AG10803 (cell line): Measurements from ENCODE around the gene TAF12.
"Not testable (repeated sequence)": the region's sequence is repeated elsewhere in the genome, so short reads cannot be mapped to it uniquely, and the experiment has no call there.

Experiments
- DNase-seq: peaks from one replicate; pipeline ENCODE4 v3.0.0; 2010; ENCODE audit warnings: low read depth
- H3K4me3 ChIP-seq: 2 replicates; pipeline ENCODE4 v1.5.1; 2011; ENCODE audit warnings: mild to moderate bottlenecking, low read length, control low read depth
- CTCF ChIP-seq: conservative IDR thresholded peaks from 2 replicates; pipeline ENCODE4 v1.5.1; 2011; ENCODE audit warnings: mild to moderate bottlenecking, low read length, control low read depth, inconsistent platforms

The TAF12 gene

GRCh38 chr1:28648474-28649198, 5.8 kb upstream of the TAF12 start, which contains the start of gene RNU11:
Gene RNU11, plus strand, starts transcription at chr1:28648600.
- H3K4me3 ChIP-seq: peak within 1 kb of the TSS; percentile 63

GRCh38 chr1:28648008-28648473, 5.2 kb upstream of the TAF12 start:
- peak overlapping the region; percentile 63 for H3K4me3 ChIP-seq
- no peak for TF ChIP-seq CTCF
- DNase-seq: peak; percentile 94

More at GRCh38 chr1:28648474-28649198, 5.8 kb upstream of the TAF12 start, which contains the start of gene RNU11:
- peak; percentile 97 for DNase-seq
- TF ChIP-seq CTCF: no peak

GRCh38 chr1:28646040-28646439, 3.2 kb upstream of the TAF12 start:
- no peak for TF ChIP-seq CTCF
- peak; percentile 38 for DNase-seq
- H3K4me3 ChIP-seq: no peak overlapping the region

GRCh38 chr1:28645406-28645805, 2.5 kb upstream of the TAF12 start:
- not testable (repeated sequence) for H3K4me3 ChIP-seq, DNase-seq

GRCh38 chr1:28644494-28644893, 1.6 kb upstream of the TAF12 start:
- peak overlapping the region; percentile 6; the same call in 1 of the 2 replicates for H3K4me3 ChIP-seq
- no peak for DNase-seq
- TF ChIP-seq CTCF: no peak

- no peak for DNase-seq
- TF ChIP-seq CTCF: no peak
- peak overlapping the region; percentile 98 for H3K4me3 ChIP-seq
Measured at GRCh38 chr1:28642056-28642846, 616 bp downstream of the TAF12 start.

GRCh38 chr1:28640766-28641165, 2.1 kb downstream of the TAF12 start:
- no peak for DNase-seq
- TF ChIP-seq CTCF: no peak; the same call in 1 of the 2 replicates
- no peak overlapping the region for H3K4me3 ChIP-seq
